Endothelial cell of umbilical vein (primary cell): Measurements from ENCODE around the gene RASGRP1. TPM values are rescaled to one million over a fixed set of nuclear protein-coding genes. Genes with fewer than 3 reads are reported as not detected.

ENCODE experiments used
- BruUV-seq: library from RNA; stranded (reverse); fragments of 400-500 nt; replicated peaks from 2 replicates; lab custom pipeline; 2021; lab: Mats Ljungman, UMichigan
- CTCF ChIA-PET: fragments of 300-600, 350-600 bp; sonication (Branson Sonifier 250); formaldehyde crosslinking; loops from one replicate; lab custom pipeline; 2021; ENCODE audit warnings: antibody characterized with exemption, inconsistent platforms; lab: Charles Lee
- POLR2A ChIA-PET: fragments of 300-600, 350-600 bp; sonication (Branson Sonifier 250); formaldehyde crosslinking; loops from one replicate; lab custom pipeline; 2021; ENCODE audit warnings: antibody characterized with exemption, inconsistent platforms; lab: Charles Lee
- DNase-seq: peaks from one replicate; pipeline ENCODE4 v3.0.0-alpha.2; 2011; ENCODE audit warnings: low read depth, low spot score
- FAIRE-seq: peaks from 2 replicates; lab custom pipeline; 2011; peaks lifted over from hg19 to GRCh38; lab: Jason Lieb, UNC
- H2AFZ ChIP-seq: 2 replicates; pipeline ENCODE4 v1.6.0; 2012; ENCODE audit warnings: low read depth, low read length, control low read depth, inconsistent platforms
- H3K27ac ChIP-seq: 2 replicates; pipeline ENCODE4 v1.5.1; 2011; ENCODE audit warnings: low read depth, mild to moderate bottlenecking, control low read depth, low read length, moderate library complexity; ENCODE audit not compliant: insufficient read depth
- H3K27me3 ChIP-seq, 2 experiments: 2 replicates each; pipeline versions ENCODE4 v1.6.0 to v1.6.1; 2011; ENCODE audit warnings: low read length in 2 of 2, mixed read lengths in 1 of 2; ENCODE audit not compliant: control insufficient read depth in 2 of 2, insufficient read depth in 2 of 2
- H3K36me3 ChIP-seq, 2 experiments: 2 replicates in 1 of 2; 3 replicates in 1 of 2; pipeline ENCODE4 v1.5.1; 2011; ENCODE audit warnings: low read length in 2 of 2, mild to moderate bottlenecking in 1 of 2, moderate library complexity in 1 of 2; ENCODE audit not compliant: control insufficient read depth in 2 of 2, insufficient read depth in 2 of 2; ENCODE audit errors: extremely low read depth in 1 of 2
- H3K4me1 ChIP-seq: 3 replicates; pipeline ENCODE4 v1.5.1; 2011; ENCODE audit warnings: mild to moderate bottlenecking, low read length; ENCODE audit not compliant: control insufficient read depth, insufficient read depth; ENCODE audit errors: extremely low read depth
- H3K4me2 ChIP-seq: 2 replicates; pipeline ENCODE4 v1.6.1; 2011; ENCODE audit warnings: low read length, control low read depth, mixed read lengths; ENCODE audit not compliant: insufficient read depth
- H3K4me3 ChIP-seq, 3 experiments: fragments of 200-600 bp in 1 of 3; sonication (generic), shearing (Covaris generic) in 1 of 3; replicated peaks in 1 of 3; 2 replicates each; pipeline ENCODE4 v1.5.1; 2011 to 2016; ENCODE audit warnings: control low read depth in 3 of 3, low read length in 3 of 3, mild to moderate bottlenecking in 2 of 3, inconsistent platforms in 1 of 3, low read depth in 1 of 3, moderate library complexity in 1 of 3; ENCODE audit not compliant: insufficient read depth in 1 of 3
- H3K79me2 ChIP-seq: 2 replicates; pipeline ENCODE4 v1.6.0; 2012; ENCODE audit warnings: low read length, inconsistent platforms; ENCODE audit not compliant: control insufficient read depth, insufficient read depth
- H3K9ac ChIP-seq: replicated peaks from 2 replicates; pipeline ENCODE3; 2011; ENCODE audit warnings: low read length, control low read depth; ENCODE audit not compliant: insufficient read depth; ENCODE audit errors: extremely low read depth
- H3K9me1 ChIP-seq: replicated peaks from 3 replicates; pipeline ENCODE4 v1.6.0; 2011; ENCODE audit warnings: mild to moderate bottlenecking, low read length; ENCODE audit not compliant: control insufficient read depth, insufficient read depth; ENCODE audit errors: extremely low read depth
- H3K9me3 ChIP-seq: replicated peaks from 2 replicates; pipeline ENCODE4 v1.5.1; 2012; ENCODE audit warnings: low read length, inconsistent platforms; ENCODE audit not compliant: control insufficient read depth, insufficient read depth
- H4K20me1 ChIP-seq: replicated peaks from 2 replicates; pipeline ENCODE3; 2011; ENCODE audit warnings: mild to moderate bottlenecking, low read length; ENCODE audit not compliant: control insufficient read depth, insufficient read depth; ENCODE audit errors: extremely low read depth
- CTCF ChIP-seq, 2 donors: IDR thresholded peaks; 1 replicate in 1 of 2; 2 replicates in 1 of 2; pipeline ENCODE4 v1.5.1; 2011; ENCODE audit warnings: low read length in 2 of 2, mild to moderate bottlenecking in 2 of 2, moderate library complexity in 2 of 2, control low read depth in 1 of 2, inconsistent platforms in 1 of 2, low read depth in 1 of 2; ENCODE audit not compliant: insufficient read depth in 1 of 2; ENCODE audit errors: extremely low read depth in 1 of 2
- EZH2 ChIP-seq: IDR thresholded peaks from 2 replicates; pipeline ENCODE4 v1.6.1; 2012; ENCODE audit warnings: borderline replicate concordance, low read depth, mild to moderate bottlenecking, moderate library complexity, low read length, inconsistent platforms; ENCODE audit not compliant: severe bottlenecking
- FOS ChIP-seq: IDR thresholded peaks from 2 replicates; pipeline ENCODE4 v1.6.1; 2011; ENCODE audit warnings: mild to moderate bottlenecking, low read length, moderate library complexity, borderline replicate concordance; ENCODE audit not compliant: insufficient read depth
- JUN ChIP-seq: IDR thresholded peaks from 2 replicates; pipeline ENCODE4 v1.6.1; 2011; ENCODE audit warnings: borderline replicate concordance, low read depth; ENCODE audit not compliant: insufficient read length, insufficient read depth
- MAX ChIP-seq: IDR thresholded peaks from 2 replicates; pipeline ENCODE4 v1.6.1; 2011; ENCODE audit not compliant: insufficient read depth, insufficient read length
- dilution Hi-C: fragments of 300-500 bp; cut with MboI; formaldehyde crosslinking; loops from one replicate; pipeline ENCODE4 v1.15.0; 2019; ENCODE audit warnings: low sequenced_read_pairs; ENCODE audit not compliant: extremely low pct_ligation_motif_present
- intact Hi-C: fragments of 100-400 bp; cut with micrococcal nuclease; formaldehyde crosslinking; loops from one replicate; pipeline ENCODE4 v1.10.0; 2022
- polyA plus RNA-seq, 4 experiments: library from polyadenylated mRNA; depleted of rRNA in 3 of 4; stranded (reverse) in 3 of 4; unstranded in 1 of 4; fragments of >200 nt; gene quantifications; 2 replicates each; pipeline versions ENCODE4 v1.2.1 to v1.2.3, GENCODE V29; 2011 to 2012; ENCODE audit warnings: missing spikeins in 1 of 4
- total RNA-seq: library from RNA; stranded (reverse); gene quantifications from 2 replicates; pipeline ENCODE4 v1.2.3, GENCODE V29; 2021

The RASGRP1 gene
- total and polyA plus RNA-seq, 2 donors (not counting 3 experiments of a cell fraction or from before 2014, with no cell fraction given), result 0.15 to 0.38 TPM

DNA sequence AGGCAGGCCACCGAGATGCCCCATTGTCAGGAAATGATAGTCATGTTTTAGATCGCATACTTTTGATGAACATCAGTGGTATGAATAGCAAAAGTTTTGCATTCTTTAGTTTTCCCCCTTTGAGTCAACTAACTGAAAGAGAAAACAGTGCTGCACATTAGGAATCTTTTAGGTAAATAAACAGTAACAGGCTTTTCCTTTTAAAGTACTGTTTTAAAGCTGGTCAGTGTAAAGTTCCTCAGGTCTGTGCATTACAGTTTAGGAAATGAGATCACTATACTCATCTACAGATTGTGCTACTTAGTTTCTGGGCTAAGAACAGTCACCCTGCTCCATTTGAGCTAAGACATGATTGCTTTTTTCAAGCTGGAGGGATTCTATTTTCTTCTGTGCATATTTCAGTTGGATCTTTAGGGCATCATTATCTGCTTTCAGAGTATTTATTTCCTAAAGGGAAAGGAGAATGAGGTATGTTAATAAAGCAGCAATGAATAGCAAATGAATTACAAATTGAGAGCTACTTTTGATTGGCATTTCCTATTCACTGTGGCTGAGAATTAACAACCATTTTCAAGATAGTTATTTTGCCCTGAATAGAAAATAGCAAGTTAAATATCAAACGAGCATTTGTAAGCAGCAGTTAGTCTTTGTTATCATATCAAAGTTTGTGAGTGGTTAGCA lies 74.2 kb downstream of the RASGRP1 start:
- peak overlapping the region; percentile 64 for H3K4me2 ChIP-seq
- POLR2A ChIA-PET, result interaction anchor here (0.5 kb wide), 1 partner anchor 266 kb away, joined by 3 read pairs; no protein-coding TSS in a partner anchor

More for the DNA sequence above, 74.2 kb downstream of the RASGRP1 start:
- no peaks in the 10 kb centered on the region for H3K79me2 ChIP-seq
- no peaks in the 10 kb centered on the region for H3K9me1 ChIP-seq
- no peak overlapping the region for H3K27ac ChIP-seq
- H3K9me3 ChIP-seq, result no peaks in the 10 kb centered on the region
- H4K20me1 ChIP-seq, result no peaks in the 10 kb centered on the region
- dilution Hi-C loops, result no loop called here
- FAIRE-seq, result peak; percentile 65
- H3K4me1 ChIP-seq, result peaks cover 11% of the 10 kb centered on the region
- intact Hi-C loops, result no loop called here
- TF ChIP-seq EZH2, result no peak
- no peak for TF ChIP-seq JUN
- no peak for TF ChIP-seq CTCF (IDR thresholded peaks at IDR 0.05; ENCODE audit: extremely low read depth in 1 of 2, insufficient read depth in 1 of 2, low read depth in 1 of 2, low read length in 2 of 2)
- peak; percentile 10 for TF ChIP-seq FOS
- TF ChIP-seq MAX, result no peak
- no peak overlapping the region for H2AFZ ChIP-seq
- no peaks in the 10 kb centered on the region for H3K27me3 ChIP-seq
- BruUV-seq, result no TSS peak
- peak; percentile 49 for DNase-seq
- H3K4me3 ChIP-seq, result peak overlapping the region in 1 of 3 experiments; percentile 27
- no peaks in the 10 kb centered on the region for H3K36me3 ChIP-seq
- H3K9ac ChIP-seq, result no peak overlapping the region
- CTCF ChIA-PET, result interaction anchor here (0.8 to 2.1 kb wide), 10 partner anchors 9 to 494 kb away, joined by 3 to 8 read pairs (median 4); partner anchors contain the start of gene RASGRP1
